NCI-H1092 (cell line): Measurements from ENCODE around the gene ODAD2.
"Not testable (repeated sequence)": the region's sequence is repeated elsewhere in the genome, so short reads cannot be mapped to it uniquely, and the experiment has no call there.

Experiments used
- DNase-seq: peaks from one replicate; lab custom pipeline; 2025; lab: John Stamatoyannopoulos, UW

Gene ODAD2, protein sequence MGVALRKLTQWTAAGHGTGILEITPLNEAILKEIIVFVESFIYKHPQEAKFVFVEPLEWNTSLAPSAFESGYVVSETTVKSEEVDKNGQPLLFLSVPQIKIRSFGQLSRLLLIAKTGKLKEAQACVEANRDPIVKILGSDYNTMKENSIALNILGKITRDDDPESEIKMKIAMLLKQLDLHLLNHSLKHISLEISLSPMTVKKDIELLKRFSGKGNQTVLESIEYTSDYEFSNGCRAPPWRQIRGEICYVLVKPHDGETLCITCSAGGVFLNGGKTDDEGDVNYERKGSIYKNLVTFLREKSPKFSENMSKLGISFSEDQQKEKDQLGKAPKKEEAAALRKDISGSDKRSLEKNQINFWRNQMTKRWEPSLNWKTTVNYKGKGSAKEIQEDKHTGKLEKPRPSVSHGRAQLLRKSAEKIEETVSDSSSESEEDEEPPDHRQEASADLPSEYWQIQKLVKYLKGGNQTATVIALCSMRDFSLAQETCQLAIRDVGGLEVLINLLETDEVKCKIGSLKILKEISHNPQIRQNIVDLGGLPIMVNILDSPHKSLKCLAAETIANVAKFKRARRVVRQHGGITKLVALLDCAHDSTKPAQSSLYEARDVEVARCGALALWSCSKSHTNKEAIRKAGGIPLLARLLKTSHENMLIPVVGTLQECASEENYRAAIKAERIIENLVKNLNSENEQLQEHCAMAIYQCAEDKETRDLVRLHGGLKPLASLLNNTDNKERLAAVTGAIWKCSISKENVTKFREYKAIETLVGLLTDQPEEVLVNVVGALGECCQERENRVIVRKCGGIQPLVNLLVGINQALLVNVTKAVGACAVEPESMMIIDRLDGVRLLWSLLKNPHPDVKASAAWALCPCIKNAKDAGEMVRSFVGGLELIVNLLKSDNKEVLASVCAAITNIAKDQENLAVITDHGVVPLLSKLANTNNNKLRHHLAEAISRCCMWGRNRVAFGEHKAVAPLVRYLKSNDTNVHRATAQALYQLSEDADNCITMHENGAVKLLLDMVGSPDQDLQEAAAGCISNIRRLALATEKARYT

DNA sequence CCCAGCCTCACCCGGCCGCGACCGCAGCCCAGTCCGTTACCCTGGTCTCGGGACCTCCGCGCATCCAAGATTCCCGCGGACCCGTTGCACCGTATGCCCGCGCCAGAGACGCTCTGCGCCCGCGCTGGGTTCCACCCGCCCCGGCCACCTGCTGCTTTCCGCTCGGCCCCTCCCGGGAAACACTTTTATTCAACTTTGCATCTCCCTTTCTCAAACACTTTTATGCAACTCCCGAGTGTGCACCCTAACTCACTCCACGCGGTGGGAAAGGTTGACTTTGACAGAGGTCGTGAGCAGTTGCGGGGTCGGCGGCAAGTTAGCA, at the start of gene ODAD2:
TSS of gene ODAD2 (minus strand) at position 126 of the 322 bp plus-strand sequence. CDS start 3,937 bp downstream, outside the sequence.
- no peak for DNase-seq

DNA sequence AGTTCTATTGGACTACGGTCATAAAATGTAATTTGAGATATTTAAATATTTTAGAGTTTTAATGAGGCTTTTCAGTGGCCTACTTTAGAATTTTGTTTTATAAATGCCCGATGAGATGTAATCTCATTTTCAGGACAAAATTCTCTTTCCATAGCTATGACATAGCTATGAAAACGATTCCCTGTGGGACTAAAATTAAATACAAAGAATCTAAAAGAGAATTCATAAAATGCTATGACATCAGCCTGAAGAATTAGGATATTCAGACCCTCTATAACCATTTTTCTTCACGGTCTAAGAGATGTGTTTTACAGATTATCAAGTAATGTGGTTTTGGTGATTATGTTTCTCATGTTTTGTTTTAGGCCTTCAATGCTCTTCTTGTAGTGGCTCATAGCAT, 48.2 kb upstream of the ODAD2 start:
- no peak for DNase-seq

DNA sequence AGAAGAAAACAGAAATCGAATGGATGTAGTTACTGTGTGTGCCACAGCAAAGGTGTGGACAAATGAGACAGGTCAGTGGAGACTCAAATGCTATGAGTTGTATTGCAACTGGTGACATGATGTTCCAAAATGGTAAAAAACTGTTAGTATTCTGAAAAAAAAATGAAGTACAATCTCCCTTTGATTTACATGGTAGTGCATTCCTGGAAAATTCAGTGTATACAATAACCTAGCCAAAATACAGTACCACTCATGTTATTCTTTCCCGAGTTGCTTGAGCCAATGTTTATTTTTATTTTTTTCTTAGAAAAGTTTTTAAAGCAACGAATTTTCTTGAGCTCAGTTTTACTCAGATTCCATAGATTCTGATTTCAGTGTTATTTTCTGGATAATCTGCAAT, 47.7 kb upstream of the ODAD2 start:
- DNase-seq: no peak

DNA sequence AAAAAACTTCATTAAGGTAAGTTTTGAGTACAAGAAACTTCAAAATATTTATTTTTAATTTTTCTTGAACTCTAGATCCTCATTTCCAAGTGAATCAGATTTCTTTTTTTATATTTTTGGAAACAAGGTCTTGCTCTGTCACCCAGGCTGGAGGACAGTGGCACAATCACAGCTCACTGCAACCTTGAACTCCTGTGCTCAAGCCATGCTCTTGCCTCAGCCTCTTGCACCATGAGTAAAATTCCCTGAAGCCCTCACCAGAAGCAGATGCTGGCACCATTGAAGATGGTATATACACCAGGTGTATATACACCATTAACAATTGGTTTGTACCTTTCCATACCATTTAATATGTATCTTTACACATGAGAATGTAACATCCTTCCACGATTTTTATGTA, 45.1 kb upstream of the ODAD2 start:
- DNase-seq: no peak

DNA sequence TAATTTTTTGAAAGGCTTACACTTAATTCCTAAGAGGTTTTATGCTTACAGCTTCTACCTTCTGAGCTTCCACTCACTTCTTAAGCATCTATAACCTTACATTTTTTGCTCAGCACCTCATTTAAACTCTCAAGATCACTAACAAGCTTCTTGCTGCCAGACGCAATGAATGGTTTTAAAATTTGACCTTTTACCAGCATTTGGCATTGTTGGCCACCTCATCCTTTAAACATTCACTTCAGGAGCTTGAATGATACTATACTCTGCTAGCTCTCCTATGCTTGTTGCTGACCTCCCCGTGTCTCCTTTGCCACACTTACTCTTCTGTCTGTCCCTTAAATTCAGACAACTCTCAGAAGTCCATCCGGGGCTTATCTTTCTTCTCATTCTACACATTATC, 37.7 kb upstream of the ODAD2 start:
- DNase-seq: no peak

DNA sequence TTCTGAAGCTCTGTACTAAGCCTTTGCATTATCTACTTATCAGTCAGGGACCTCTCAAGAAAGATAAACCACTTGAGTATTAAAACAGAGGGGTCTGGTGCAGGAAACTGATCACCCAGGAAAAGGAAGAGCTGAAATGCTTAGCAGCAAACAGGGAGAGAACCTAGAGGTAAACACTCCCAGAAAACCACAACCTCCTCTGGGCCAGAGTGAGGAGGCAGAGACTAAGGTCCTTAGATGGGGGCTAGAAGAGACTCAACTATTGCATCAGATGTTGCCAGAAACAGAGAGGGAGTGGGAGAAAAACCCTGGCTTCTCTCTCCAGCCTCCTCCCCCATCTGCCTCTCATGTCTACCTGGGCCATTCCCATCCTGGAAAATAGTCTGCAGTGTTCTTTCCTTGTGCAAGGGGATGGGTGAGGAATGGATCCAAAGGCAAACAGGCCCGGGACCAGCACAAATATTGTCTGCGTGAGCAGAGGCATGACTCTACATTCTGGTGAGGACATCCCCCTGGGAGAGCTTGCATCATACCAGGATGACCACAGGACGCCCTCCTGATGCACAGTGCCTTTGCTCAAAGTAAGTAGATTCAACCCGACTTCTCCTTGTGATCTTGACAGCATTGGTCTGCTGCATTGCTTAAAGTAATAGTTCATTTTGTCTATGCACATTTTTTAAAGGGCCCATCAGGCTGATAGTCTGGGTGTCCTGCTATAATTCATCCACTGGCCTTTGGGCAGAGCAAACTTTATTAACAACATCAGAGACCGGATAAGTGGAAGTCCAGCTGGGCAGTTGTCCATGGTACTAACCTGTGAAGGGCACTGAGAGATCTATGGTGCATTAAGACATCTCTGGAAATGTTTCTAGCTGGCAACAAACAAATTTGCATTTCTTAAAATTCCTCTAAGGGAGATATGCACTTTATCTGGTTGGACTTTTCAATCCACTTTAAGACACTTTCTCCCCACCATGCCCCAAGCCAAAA, 22.4 kb upstream of the ODAD2 start:
- no peak for DNase-seq

DNA sequence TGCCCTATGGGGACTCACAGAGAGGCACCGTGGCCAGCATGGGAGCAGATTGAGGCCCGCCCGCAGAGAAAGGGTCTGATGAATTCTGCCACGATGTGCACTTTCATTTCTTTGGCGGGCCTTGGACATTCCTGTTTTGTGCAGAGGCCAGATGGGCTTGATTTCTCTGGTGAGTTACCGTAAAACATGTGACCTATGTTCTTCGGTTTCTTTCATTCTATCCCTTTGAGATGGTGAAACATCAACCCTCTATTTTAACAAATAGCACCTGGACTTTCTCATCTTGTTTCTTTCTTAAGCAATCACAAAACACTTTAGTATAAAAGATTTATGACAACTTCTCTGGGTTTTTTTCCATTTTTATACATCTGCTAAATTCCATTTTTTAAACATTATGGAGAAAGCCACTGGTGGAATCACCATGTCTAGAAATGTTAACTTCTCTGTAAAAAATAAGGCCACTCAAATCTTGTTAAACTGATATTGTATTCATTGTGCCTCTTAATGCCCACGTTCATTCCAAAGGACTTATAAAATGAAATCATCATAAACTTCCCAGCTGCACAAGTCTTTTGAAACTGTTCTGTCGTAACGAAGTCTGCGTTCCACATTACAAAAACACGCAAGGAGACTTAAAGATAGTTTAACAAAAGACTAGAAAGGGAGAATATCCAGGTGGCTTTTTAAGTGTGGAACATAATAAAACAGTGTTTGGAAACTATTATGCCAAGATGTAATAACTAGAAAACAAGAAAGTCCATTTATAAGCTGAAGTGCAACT, 21.4 kb upstream of the ODAD2 start:
- DNase-seq: no peak

DNA sequence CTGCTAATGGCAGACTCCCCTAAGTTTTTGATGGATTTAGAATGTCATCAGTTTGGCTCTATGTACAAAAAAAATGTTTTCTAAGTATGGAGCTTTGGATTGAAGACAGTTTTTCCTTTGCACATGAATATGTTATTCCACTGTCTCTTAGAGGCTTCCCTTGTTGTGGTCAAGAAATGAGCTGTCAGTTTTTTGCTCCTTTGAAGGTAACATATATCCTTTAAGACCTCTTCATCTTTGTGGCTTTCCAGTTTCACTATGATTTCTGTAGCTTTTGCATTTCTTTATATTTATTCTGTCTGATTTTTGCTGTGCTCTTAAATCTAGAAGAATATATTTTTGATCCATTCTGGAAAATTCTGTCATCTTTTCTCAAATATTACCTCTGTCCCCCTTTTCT, 15.8 kb upstream of the ODAD2 start:
- no peak for DNase-seq

DNA sequence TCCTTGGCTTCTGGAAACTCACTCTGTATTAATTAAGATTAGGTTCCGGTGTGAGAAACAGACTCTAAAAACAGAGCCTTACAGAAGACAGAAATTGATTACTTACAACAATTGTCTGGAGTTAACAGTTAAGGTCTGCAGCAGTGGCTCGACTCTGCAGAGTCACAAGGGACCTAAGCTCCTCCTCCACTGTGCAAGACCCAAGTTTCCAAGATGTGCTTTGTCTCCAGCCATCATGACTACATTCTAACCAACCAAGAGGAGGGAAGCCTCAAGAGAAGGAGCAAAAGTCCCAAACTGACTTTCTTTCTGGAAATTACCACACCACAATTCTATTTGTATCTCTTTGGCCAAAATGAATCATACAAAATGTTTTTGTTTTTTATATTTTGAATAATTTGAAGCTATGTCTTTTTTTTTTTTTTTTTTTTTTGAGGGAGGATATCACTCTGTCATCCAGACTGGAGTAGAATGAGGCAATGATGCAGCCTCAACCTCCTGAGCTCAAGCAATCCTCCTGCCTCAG, 14.2 kb upstream of the ODAD2 start:
- DNase-seq: no peak

DNA sequence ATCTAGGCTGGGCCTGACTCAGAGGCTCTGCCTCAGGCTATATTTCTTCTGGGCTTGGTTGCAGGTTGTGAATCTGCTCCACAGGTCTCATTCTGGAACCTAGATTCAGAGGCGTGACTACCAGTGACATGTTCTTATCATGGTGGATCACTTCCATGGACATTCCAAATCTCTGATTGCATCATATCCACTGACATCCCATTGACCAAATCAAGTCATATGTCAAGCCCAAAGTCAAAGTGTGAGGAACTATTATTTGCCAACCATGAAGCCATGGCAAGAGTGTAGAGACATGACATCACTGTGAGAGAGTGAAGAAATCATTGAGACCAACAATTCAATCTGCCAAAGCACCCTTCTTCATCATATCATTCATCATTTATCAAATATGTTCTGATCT, 11.9 kb upstream of the ODAD2 start:
- DNase-seq: no peak

DNA sequence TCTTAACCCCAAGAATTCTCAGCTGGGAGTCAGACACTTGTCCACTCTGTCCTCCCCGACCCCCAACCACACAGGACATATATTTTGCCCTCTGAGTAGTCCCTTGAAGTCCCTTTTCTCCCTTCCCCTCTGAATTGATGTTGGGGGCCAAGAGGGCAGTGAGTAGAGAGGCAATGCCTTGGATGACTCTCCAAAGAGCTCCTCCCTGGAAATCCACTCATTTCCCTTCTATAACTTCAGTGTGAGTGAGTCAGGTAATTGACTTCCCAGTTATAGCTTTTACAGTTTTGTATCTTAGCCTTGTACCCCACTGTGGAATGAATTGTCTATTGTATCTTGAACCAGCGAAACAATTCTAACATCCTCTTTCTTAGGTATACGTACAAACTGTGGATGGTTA, 9.2 kb upstream of the ODAD2 start:
- no peak for DNase-seq

DNA sequence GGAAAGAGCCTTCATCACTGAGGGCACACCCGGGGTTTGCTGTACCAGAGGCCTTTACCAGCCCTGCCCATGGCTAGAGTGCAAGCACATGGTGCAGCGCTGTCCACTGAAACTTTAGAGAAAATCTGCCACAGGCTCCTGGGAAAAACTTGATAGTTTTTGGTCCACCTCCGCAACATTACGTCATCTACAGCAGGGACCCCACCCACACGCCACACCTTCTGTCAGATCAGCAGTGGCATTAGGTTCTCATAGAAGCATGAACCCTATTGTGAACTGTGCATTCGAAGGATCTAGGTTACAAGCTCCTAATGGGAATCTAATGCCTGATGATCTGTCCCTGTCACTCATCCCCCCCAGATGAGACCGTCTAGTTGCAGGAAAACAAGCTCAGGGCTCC, 2.5 kb upstream of the ODAD2 start:
- no peak for DNase-seq

DNA sequence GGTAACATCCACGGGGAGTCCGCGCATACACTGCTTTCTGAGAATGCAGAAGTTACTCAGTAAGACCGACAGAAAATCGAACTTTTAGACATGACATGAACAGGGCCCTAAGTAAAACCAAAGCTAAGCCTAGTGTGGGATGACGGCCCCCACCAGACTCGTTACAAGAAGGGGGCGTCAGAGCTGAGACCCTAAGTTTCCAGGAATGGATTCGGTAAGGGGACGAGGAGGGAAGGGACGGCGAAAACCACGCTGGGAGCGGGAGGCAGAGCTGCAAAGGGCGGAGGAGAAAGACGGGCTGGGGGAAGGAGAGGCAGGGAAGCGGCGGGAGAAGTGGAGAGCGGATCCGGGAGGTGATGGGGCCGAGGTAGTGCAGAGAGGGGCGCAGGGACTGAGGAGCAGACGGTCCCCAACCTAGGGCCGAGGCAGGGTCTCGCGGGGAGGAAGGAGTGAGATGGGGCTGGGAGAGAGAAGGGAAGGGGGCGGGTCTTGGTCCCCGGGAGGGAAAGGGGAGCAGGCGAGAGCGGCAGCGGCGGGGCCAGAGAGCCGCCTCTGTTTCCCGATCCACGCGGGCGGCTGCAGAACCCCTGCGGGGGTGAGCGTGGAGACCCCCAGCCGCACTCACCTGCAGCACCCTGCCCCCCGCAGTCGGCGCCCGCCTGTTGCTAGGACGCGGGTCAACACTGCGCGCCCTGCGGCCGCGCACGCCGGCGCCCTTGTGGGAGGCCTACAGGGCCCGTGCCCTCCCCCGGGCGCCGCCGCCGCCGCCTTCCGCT, 513 bp downstream of the ODAD2 start:
- DNase-seq: peak; percentile 10

DNA sequence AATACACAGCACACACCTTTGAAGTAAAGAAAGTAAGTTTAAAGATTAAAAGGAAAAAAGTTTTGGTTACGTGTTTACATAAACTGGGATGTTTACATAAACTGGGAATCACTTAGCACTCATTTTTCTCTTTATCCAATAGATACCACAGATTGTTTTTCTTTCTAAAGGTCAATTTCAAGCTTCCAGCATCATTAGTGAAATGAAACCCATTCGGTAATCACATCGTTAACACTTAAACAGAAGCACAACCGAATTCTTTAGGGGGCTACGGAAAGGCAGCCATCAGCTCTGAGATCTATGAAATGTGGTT, 1.1 kb downstream of the ODAD2 start:
- DNase-seq: no peak

DNA sequence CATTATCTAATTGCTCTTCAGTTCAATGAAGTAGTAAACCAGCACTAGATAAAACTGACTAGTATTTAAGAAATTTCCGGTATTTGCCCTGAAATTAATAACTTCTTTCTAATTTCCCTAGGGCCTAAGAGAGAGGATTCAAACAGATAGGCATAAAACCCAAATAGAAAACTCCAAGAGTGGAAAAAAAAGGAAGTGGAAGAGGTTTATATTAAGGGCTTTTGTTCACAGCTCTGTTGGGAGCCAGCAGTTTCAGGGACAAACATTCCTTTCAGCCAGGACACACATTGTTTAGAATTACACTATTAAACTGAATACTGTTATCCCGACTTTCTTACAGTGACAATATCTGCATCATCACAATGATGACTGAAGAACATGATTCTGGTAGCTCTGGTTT, 3.6 kb downstream of the ODAD2 start:
- no peak for DNase-seq

DNA sequence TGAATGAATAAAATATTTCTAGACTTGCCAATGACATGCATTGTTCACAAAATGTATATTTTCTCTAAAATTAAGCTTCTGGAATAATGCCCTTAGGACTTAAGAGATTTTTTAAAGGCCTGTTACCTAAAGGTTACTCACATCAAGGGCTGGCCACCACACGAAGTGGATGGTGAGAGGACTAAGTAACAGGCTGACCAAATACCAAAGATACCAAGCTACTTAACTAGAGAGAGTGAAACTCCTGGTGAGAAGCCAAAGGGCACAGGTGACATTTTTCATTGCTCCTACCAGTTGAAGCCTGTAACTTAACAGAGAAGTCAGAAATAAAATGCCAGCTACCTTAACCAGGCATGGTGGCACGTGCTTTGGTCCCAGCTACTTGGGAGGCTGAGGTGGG, 9.5 kb downstream of the ODAD2 start:
- DNase-seq: not testable (repeated sequence)

DNA sequence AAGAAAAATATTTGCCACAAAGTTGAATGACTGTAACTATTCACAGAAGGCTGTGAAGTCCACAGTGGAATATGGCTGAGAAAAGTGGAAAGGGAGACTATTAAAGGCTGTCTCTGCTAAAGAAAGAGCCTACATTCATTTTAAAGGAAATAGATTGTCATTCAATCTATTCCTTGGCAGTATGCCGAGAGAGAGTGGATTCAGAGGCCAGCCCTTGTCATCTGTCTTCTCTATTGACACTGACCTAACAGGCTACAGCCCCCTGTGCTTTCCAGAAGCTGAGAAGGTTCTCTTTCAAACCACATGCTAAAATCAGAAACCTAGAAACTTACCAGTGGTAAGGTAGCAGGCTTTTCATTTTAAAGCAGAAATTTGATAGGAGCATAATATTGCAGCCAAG, 12.1 kb downstream of the ODAD2 start:
- peak; percentile 1 for DNase-seq

DNA sequence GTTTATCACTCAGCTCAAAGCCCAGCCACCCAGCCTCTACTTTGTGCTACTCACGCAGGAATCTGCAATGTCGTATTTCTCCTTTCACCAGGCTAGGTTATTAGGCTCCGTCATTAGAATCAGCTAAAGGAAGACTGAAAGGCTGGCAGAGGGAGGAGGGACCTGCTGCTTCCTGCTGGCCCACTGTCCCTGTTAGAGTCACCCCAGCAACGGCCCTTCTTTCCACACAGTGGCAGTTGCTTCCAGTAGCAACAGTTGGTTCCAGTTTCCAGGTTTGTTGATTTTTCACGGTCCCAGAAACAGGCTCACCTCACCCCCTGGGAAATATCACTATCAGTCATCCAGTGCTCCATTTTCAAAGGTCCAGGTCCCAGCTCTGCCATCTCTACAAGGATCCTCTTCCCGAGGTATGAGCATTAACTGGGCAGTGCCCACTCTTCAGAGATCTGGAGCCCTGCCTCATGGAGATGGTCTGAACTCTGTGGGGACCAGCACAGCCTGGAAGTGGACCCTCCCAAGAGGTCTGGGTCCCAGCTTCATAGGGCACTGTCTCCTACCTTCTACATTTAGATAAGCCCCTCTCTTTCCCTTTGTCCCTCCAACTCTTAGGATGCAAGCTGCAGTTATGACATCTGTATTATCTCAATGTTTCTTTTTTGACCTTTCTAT, 15.9 kb downstream of the ODAD2 start:
- no peak for DNase-seq

DNA sequence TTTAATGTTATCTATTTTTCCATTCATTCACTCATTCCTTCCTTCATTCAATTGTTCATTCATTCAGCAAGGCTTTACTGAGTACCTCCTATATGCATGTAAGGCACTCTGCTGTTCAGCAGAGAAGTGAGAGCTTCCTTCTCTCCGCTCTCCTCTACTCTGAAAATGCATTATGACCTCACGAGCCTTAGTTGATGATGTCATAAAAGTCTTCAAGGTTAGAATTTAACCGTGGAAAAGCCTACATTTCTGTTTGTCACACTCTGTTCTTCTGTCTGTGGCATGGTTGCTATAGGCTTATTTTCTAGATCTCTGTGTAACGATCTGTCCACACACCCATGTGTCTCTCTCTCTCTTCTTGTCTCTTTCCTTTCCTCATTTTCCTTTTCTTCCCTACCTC, 17.1 kb downstream of the ODAD2 start:
- no peak for DNase-seq

DNA sequence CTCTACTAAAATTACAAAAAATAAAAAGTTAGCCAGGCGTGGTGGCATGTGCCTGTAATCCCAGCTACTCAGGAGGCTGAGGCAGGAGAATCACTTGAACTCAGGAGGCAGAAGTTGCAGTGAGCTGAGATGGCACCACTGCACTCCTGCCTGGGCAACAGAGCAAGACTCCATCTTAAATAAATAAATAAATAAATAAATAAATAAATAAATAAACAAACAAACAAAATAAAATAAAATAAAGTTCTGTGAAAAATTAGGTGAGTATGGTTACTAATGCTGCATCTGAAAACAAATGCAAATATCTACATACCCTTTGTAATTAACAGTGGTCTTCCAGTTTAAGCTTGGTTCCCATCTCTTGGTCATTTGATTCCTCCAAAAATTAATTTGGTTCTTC, 28.1 kb downstream of the ODAD2 start:
- DNase-seq: not testable (repeated sequence)
